Embryonic facial prominence (tissue), 1 donor: ENCODE measurements around the gene C17orf100.
A peak's percentile ranks its signal among the peaks of the same experiment; 100 is the strongest.

ENCODE experiments used
- DNase-seq: peaks from one replicate; pipeline ENCODE4 v3.0.0-alpha.2; 2016; ENCODE audit errors: extremely low spot score

C17orf100 gene

DNA sequence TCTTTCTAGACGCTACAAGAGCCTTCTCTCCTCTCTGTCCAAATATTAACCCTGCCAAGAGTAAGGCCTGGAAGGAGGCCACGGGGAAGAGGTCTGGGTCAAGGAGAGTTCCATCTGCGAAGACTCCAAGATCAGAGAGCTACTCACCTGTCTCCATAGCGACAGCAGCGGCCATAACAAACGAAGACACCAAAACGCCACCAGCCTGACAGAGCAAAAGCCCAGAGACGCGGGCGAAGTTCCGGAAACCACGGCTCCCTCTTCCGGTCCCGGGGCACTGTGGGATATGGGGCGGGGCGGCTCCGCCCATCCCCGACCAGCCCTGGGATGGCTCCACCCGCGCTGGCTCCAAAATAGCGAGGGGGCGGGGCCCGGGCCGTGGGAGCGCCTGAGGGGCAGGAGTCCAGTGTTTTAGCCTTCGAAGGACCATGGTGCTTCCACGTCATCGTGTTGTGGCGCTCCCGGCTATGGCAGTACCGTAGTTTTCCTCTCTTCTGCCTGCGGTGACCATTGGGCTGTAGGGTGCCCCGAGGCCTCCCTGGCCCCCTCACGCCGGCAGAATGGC, at the start of gene C17orf100, which contains the start of gene MED31:
Gene C17orf100, plus strand, starts transcription at position 409 of the 565 bp plus-strand sequence. Its CDS starts 152 bp downstream, at position 561.
Gene MED31, minus strand, starts transcription at position 252 of the 565 bp plus-strand sequence. Its CDS starts 77 bp downstream, at position 175.
- peak; percentile 82 for DNase-seq

DNA sequence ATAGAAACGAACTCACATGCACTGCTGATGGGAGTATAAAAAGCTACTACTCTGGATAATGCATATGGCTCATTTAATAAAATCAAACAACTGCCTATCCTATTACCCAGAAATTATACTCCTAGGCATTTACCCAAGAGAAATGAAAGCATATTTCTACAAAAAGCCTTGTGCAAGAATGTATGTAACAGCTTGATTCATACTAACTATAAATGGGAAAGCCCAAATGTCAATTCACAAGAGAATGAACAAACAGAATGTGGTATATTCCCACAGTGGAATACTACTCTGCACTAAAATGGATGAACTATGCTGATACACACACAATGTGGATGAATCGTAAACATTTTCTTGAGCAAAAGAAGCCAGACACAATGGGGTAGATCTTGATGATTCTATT, 49.4 kb upstream of the C17orf100 start:
- no peak for DNase-seq

DNA sequence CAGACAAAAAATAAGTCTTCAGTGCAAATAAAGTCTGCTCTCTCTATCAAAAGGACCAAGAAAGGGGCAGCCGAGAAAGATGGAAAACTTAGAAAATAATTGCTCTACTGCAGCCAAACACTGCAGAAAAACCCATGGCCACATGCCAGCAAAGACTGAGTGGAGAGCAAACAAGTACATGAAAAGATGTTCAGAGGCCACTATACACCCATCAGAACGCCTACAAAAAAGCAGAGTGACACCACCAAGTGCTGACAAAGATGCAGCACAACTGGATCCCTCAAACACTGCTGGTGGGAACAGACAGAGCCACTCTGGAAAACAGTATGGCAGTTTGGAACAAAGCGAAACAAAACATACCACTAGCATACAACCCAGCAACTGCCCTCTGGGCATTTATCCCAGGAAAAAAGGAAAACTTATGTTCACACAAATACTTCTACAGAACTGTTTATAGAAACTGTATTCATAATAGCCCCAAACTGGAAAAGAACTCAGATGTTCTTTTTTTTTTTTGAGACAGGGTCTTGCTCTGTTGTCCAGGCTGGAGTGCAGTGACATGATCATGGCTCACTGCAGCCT, 47.7 kb upstream of the C17orf100 start:
- no peak for DNase-seq

DNA sequence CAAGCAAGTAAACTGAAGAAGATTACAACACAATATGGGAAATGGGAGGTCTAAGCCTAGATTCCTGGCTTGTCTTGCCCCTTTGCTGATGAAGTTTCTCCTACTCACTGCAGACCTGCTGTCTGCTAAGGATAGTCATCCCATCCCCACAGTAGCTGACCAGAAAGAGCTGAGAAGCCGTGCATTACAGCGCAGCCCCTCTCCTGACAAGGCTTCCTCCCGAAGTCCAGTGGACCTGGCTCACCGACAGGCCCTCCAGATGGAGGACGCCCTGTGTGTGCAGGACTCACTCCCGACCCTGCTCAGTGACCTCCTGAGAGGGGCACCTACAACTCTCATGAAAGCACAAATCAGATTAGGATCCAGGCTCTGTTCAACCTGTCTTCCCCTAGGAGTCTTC, 46.4 kb upstream of the C17orf100 start:
- no peak for DNase-seq

DNA sequence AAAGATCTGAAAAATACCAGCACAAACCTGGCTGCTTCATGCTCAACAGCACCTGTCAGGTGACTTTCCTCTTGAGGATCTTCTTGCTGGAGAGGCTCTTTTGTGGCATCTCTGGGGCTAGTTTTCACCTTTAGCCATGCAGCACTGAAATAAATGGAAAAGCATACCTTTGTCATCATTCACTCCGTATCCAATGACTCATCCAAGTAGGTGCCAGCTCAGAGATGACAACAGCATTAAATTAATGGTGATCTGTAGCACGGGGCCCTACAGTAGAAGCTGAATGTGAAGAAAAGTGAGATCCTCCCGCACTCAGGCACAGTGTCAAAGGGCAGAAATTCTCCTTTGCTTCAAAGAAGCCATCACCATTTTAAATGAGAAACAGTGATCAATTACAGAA, 43.2 kb upstream of the C17orf100 start:
- DNase-seq: no peak

DNA sequence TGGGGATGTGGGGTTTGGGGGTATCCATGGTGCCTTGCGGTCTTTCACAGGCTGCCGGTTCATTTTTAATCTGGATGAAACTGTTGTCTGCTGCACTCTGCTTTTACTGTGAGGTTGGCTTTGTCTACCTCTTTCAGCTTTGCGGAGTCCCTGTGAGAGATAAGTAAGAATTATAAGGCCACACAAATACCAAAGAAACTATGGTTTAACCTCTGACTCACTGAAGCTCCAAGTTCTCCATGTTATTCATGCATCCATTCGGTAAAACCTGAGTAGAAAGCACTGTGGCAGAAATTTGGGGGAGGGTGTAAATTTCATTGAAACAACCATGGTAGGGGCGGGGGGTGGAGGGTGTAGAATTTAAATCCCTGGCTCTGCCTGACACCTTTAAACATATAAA, 41.6 kb upstream of the C17orf100 start:
- DNase-seq: no peak

DNA sequence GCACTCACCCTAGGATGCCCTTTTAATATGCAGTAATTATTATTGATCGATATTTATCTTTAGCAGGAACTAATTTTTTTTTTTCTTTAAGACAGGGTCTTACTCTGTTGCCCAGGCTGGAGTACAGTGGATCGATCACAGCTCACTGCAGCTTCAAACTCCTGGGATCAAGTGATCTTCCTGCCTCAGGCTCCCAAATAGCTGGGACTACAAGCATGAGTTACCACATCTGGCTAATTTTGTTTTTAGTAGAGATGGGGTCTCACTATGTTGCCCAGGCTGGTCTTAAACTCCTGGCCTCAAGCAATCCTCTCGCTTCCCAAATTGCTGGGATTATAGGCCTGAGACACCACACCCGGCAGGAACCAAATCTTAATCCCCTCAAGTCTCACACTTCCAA, 40.3 kb upstream of the C17orf100 start:
- DNase-seq: no peak

DNA sequence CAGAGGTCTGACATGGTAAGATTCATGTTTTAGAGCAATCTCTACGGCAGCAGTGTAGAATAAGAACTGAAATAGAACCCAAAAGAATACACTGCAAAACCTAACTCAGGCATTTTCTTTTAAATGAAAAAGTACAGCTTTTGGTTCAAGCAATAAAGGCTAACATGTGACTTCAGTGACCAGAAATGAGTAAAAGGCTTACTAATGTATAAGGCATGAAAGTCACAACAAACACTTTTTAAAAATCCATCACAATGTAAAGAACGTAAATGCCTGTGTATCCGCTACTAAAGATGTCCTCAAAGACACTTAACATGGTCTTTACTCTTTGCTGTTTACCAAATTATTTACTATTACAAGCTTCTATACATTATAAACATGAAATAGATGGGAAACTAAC, 27.6 kb upstream of the C17orf100 start:
- DNase-seq: no peak

DNA sequence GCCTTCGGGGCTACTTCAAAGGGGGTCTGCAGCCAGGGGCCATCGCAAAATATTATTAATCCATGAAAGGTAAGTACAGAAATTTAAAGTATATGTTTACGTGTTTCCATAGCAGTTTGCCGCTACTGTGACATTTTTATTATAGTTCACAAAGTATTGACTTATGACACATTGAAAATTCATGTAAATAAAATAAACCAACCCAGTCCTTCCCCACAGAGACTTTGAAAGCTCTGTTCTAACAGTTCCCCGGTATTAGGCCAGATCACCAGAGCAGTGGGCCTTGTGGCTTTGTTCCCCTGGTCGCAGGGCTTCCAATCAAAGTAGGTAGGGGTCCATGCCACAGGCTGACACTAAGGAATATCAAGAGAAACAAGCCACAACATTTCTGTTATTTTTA, 24.9 kb upstream of the C17orf100 start:
- no peak for DNase-seq

DNA sequence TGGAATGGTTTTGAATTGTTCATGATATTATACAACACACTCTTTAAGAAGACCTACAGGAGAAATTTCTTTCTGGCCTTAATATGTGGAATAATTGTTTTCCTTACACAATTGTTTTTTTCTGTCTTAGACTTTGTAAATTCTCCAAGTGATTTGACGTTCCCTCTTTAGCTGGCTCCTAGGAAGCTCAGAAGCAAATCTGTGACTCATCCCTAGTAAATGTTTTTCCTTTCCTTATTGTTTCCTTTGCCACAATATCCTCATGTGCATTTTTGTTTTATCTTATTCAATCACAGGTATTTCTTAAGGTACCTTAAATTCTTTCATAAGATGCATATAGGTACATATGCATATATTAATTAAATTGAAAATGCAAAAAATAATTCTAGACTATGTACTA, 24.5 kb upstream of the C17orf100 start:
- DNase-seq: no peak

DNA sequence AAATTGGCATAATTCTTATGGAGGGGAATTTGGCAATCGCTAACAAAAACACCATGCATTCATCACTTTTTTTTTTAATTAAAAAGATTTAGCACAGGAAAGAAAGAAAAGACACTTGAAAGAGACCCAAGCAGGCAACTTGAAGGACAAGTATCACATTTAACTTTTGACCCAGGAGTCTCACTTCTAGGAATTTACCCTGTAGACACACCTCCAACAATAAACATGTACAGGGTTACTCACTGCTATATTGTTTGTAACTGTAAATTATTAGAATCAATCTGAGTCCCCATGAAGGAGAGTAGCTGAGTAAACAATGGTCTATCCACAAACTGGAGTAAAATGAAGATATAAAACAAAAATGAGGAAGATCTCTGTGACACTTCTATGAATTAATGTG, 21.2 kb upstream of the C17orf100 start:
- no peak for DNase-seq

DNA sequence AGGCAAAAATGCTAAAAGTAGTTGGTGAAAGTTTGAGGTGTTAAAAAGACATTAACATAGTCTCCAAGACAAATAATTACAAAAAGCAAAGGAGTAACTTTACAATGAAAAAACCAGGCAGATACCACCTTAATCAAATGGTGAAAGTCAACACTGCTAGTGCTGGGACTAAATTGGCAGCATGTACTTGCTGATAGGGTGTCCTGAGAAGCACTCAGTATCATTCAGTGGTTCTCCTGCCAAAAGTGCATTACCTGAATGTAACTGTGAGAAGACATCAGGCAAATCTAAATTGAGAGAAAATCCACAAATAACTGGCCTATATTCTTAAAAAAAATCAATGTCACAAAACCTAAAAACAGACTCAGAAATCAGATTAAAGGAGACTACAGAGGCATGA, 19.0 kb upstream of the C17orf100 start:
- no peak for DNase-seq

DNA sequence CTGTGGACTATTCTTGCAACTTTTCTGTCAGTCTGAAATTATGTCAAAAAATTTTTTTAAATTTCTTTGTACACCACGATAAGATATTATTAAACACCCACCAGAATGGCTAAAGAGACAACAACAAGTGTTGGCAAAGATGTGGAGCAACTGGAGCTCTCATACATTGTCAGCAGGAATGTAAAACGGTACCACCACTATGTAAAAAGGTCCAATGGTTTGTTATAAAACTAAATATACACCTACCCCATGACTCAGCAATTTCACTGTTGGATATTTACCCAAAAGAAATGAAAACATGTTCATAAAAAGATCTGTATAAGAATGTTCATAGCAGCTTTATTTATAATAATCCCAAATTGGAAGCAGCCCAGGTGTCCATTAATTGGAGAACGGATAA, 18.3 kb upstream of the C17orf100 start:
- no peak for DNase-seq

DNA sequence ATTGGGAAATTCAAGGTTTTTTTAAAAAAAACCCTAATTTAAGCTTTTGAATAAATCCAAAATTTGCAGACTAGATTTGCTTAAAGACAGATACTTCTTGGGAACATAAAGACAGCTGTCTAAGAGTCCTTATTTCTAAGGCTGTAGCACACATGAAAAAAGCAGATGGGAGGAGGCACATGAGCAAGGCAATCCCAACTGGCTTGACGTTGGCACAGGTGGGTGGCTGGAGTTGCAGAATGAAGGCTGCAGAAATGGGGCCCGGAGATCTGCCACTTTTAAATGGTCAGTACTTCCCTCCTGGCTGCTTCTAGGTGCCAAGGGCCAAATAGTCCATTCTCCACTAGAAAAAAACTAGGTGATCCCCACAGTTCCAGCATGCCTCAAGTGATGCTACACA, 15.5 kb upstream of the C17orf100 start:
- DNase-seq: no peak

DNA sequence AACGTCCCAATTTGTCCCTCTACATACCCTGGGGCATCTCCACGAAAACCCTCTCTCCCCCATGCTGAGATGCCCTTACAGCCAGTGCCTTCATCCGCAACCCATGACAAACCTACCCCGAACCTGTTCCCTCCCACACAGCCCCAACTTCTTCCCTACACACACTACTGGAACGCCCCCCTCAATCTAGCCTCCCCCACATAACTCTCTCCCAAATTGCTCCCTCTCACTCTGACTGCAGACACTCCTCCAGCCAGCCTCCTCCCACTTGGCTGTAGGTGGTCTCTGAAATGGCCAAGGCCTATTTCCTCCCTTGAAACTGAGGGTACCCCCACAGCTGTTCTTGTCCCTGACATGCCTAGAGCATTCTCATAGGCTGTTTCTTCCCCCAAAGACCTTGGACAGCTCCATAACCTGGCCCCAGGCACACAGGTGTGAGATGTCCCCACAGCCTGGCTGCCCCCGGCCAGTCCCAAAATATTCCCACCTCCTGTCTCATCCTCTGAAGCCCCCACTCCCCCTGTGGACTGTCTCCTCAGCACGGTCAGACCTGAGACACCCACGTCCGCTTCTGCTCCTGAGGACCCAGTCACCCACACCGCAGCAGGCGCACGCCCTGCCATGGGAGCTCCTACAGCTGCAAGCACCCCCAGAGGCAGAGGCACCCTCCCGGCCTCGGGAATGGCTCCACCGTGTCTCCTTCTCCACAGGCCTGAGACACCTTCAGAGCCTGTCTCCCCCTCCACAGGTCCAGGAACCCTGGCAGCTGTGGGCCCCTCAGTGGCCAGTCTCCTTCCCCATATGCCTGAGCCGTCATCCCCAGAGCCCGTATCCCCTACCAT, 14.7 kb upstream of the C17orf100 start:
- DNase-seq: no peak

DNA sequence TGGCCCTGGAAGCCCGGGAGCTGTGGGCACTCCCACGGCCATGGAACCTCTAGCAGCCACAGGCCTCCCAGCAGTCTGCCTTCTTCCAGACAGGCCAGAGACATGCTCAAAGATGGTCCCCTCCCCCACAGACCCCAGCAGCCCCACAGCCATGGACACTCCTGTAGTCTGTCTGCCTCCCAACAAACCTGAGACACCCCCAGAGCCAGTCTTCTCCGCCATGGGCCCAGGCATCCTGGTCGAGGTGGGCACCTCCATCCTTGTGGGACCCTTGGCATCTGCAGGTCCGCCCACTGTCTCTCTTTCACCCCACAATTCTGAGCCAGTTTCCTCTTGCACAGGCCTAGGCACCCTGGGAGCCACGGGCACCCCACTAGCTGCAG, 14.1 kb upstream of the C17orf100 start:
- no peak for DNase-seq

DNA sequence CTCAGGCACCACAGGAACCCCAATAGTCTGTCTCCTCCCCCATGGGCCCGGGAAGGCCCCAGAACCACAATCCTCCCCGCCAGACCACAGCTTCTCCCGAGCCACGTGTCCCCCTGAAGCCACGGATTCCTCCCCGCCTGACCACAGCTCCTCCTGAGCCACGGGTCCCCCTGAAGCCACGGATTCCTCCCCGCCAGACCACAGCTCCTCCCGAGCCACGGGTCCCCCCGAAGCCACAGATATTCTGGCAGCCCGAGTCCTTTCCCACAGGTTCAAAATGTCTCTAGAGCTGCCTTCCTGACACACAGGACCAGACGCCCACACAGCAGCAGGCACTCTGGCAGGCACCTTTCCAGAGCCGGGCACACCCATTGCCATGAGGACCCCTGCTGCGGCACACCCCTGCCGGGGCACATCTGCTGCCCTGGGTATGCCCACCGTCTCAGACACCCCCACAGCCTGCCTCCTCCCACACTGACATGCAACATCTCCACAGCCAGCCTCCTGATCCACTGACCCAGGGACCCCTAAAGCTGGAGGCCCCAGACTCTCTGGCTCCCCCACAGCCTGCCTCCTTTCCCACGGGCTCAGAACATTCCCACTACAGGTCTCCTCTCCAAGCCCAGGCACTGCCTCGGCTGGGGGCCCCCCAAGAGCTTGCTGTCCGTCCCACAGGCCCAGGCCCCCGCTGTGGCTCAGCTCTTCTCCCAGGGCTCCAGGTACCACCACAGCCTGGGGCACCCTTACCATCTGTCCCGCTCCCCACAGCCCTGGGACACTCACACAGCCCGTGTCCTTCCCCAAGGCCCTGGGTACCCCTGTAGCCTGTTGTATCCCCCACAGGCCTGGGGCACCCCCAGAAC, 13.3 kb upstream of the C17orf100 start:
- DNase-seq: no peak

DNA sequence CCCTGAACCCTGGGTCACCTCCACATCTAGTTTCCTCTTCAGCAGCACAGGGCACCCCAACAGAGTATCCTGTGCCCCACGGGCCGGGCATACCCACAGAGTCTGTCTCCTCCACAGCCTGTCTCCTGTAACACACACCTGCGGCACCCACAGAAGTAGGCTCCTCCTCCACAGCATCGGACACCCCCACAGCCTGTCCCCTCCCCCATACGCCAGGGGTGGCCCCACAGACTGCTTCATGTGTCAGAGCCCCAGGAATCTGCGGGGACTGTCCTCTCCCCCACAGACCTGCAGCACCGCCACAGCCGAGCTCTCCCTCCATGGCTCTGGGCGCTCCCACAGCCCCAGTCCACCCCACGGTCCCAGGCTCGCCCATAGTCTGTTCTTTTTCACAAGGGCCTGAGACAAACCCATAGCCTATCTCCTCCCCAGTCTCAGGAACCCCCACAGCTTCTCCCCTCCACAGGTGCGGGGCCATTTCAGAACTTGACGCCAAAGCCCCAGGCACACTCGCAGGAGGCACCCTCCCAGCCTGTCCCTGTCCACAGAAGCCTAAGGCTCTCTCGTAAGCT, 12.5 kb upstream of the C17orf100 start:
- DNase-seq: no peak

DNA sequence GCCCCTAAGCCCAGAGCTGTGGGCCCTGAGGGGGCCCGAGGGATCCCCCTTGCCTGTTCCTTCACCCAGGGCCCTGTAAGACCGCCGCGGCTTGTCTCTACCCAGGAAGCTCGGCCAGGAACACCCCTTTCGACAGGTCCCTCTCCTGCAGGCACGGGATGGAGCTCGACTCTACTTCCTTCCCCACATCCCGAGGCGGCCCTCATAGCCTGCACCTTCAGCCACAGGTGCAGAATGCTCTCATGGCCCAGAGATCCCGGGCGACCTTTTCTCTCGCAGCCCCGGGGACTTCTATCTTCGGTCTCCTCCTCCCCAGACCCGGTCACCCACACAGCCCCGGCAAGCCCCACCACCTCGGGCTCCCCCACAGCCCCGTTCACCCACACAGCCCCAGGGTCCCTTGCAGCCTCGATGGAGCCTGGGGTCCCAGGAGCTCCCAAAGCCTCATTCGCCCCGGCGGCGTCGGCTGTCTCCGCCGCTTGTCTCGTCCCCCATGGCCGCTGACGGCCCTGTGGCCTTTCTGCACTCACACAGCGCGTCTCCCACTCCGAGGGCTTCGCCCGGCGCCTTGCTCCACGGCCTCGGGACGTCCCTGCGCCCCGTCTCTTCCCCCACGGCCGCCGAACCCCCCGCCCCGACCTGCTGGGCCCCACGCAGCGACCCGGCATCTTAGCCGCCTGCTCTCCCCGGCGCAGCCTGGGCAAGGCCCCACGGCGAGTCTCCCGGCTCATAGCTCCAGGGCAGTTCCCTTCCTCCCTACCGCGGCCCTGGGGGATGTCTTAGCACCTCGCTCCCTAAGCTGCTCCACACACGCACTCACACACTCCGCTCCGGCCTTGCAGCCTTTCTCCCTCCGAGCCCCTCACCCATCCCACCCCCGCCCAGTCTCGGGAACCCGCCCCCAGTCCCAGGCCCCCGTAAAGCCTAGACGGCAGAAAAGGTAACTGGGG, 11.7 kb upstream of the C17orf100 start:
- no peak for DNase-seq

DNA sequence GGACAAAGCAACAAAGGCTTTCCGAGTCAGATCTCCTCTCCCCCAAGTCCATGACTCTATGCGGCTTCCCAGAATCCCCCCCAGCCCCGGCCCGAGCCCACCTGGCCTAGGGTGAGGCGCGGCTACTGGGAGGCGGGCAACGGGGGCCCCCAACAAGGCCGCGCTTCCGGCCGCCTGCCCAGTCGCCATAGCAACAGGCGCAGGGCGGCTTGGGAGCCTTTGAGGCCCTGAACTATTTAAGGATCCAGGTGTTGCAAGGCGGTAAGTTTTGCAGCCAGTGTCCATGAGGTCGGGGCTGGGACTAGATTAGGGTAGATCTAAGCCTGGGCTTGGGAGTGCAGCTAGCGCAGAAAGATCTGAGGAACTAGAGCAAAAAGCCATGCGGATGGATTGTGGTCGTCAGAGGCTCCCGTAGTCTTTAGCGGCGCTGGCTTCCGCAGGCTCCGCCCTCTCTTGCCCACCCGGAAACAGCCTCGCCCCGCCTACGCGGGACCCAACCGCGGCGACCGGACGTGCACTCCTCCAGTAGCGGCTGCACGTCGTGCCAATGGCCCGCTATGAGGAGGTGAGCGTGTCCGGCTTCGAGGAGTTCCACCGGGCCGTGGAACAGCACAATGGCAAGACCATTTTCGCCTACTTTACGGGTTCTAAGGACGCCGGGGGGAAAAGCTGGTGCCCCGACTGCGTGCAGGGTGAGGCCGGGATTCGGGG, 10.9 kb upstream of the C17orf100 start, which contains the start of the genes KIAA0753 and TXNDC17:
Gene KIAA0753, minus strand, starts transcription at position 176 of the 711 bp plus-strand sequence. CDS start 5,608 bp downstream, outside the sequence.
Gene TXNDC17, plus strand, starts transcription at position 525 of the 711 bp plus-strand sequence. Its CDS starts 23 bp downstream, at position 548.
- peak; percentile 77 for DNase-seq
